Measurements from ENCODE around the gene TAX1BP1. TPM values are rescaled to one million over a fixed set of nuclear protein-coding genes. Genes with fewer than 3 reads are reported as not detected.

Gene TAX1BP1
- total RNA-seq = 83.6 and 98.7 TPM in 2 replicates

GRCh38 chr7:27739909-27740448 is at the start of gene TAX1BP1:
Gene TAX1BP1, plus strand, starts transcription at chr7:27740162. Its CDS starts 8,363 bp downstream, at chr7:27748525.
- peak within 1 kb of the TSS; percentile 100 for H3K4me3 ChIP-seq (ENCODE audit: low read depth, low read length)
- H3K36me3 ChIP-seq (ENCODE audit: control insufficient read depth, insufficient read depth, low read length) = no peaks in the 10 kb centered on the region
- H3K27me3 ChIP-seq (ENCODE audit: control insufficient read depth, insufficient read depth, low read length) = no peaks in the 10 kb centered on the region
- peak; percentile 74 for DNase-seq (ENCODE audit: low read depth)
- no peak for TF ChIP-seq CTCF (IDR thresholded peaks at IDR 0.05; ENCODE audit: insufficient read depth, low read length, poor library complexity, severe bottlenecking)

GRCh38 chr7:27690649-27691048 is 49.3 kb upstream of the TAX1BP1 start:
- Histone ChIP-seq H3K36me3 (ENCODE audit: control insufficient read depth, insufficient read depth, low read length) (no peaks in the 10 kb centered on the region), H3K27me3 (ENCODE audit: control insufficient read depth, insufficient read depth, low read length) (no peaks in the 10 kb centered on the region), H3K4me3 (ENCODE audit: low read depth, low read length) (no peak overlapping the region)
- no peak for DNase-seq (ENCODE audit: low read depth)
- TF ChIP-seq CTCF (IDR thresholded peaks at IDR 0.05; ENCODE audit: insufficient read depth, low read length, poor library complexity, severe bottlenecking) = no peak

- Histone ChIP-seq H3K36me3 (ENCODE audit: control insufficient read depth, insufficient read depth, low read length) (no peaks in the 10 kb centered on the region), H3K4me3 (ENCODE audit: low read depth, low read length) (no peak overlapping the region), H3K27me3 (ENCODE audit: control insufficient read depth, insufficient read depth, low read length) (no peaks in the 10 kb centered on the region)
- DNase-seq (ENCODE audit: low read depth) = no peak
- no peak for TF ChIP-seq CTCF (IDR thresholded peaks at IDR 0.05; ENCODE audit: insufficient read depth, low read length, poor library complexity, severe bottlenecking)
Measured at GRCh38 chr7:27693794-27694193, 46.2 kb upstream of the TAX1BP1 start.

GRCh38 chr7:27695096-27695495 is 44.9 kb upstream of the TAX1BP1 start:
- no peak overlapping the region for H3K4me3 ChIP-seq (ENCODE audit: low read depth, low read length)
- H3K27me3 ChIP-seq (ENCODE audit: control insufficient read depth, insufficient read depth, low read length) = no peaks in the 10 kb centered on the region
- TF ChIP-seq CTCF (IDR thresholded peaks at IDR 0.05; ENCODE audit: insufficient read depth, low read length, poor library complexity, severe bottlenecking) = no peak
- no peaks in the 10 kb centered on the region for H3K36me3 ChIP-seq (ENCODE audit: control insufficient read depth, insufficient read depth, low read length)
- no peak for DNase-seq (ENCODE audit: low read depth)

GRCh38 chr7:27697861-27698430 is 42.0 kb upstream of the TAX1BP1 start:
- no peak for DNase-seq (ENCODE audit: low read depth)
- Histone ChIP-seq H3K36me3 (ENCODE audit: control insufficient read depth, insufficient read depth, low read length) (no peaks in the 10 kb centered on the region), H3K4me3 (ENCODE audit: low read depth, low read length) (no peak overlapping the region), H3K27me3 (ENCODE audit: control insufficient read depth, insufficient read depth, low read length) (no peaks in the 10 kb centered on the region)
- no peak for TF ChIP-seq CTCF (IDR thresholded peaks at IDR 0.05; ENCODE audit: insufficient read depth, low read length, poor library complexity, severe bottlenecking)

GRCh38 chr7:27699751-27700150 is 40.2 kb upstream of the TAX1BP1 start:
- no peak for TF ChIP-seq CTCF (IDR thresholded peaks at IDR 0.05; ENCODE audit: insufficient read depth, low read length, poor library complexity, severe bottlenecking)
- no peak for DNase-seq (ENCODE audit: low read depth)
- H3K4me3 ChIP-seq (ENCODE audit: low read depth, low read length) = no peak overlapping the region
- H3K36me3 ChIP-seq (ENCODE audit: control insufficient read depth, insufficient read depth, low read length) = no peaks in the 10 kb centered on the region
- no peaks in the 10 kb centered on the region for H3K27me3 ChIP-seq (ENCODE audit: control insufficient read depth, insufficient read depth, low read length)

Measured in kidney epithelial cell (primary cell).